ENCODE data around the gene CELSR2. TPM values are rescaled to one million over a fixed set of nuclear protein-coding genes. Genes with fewer than 3 reads are reported as not detected.

Gene CELSR2
- total RNA-seq, 2 experiments from 2014 or later = 2.7 to 3.1 TPM

GRCh38 chr1:109275706-109276345, 26.5 kb downstream of the CELSR2 start:
- intact Hi-C loops (cut with micrococcal nuclease) = loop anchor here (2.0 to 5.0 kb wide), 2 partner anchors 123 to 256 kb away; no protein-coding TSS in a partner anchor
- Mint-ChIP-seq H3K4me1 (ENCODE audit: low read depth) (peaks cover 4% of the 10 kb centered on the region), H3K9me3 (no peaks in the 10 kb centered on the region)

GRCh38 chr1:109277434-109278204, 28.3 kb downstream of the CELSR2 start:
- intact Hi-C loops (cut with micrococcal nuclease) = loop anchor here (2.0 to 5.0 kb wide), 2 partner anchors 121 to 255 kb away; no protein-coding TSS in a partner anchor
- ATAC-seq = peak; percentile 97
- Mint-ChIP-seq H3K4me3 (no peak overlapping the region), H3K9me3 (no peaks in the 10 kb centered on the region), H3K27ac (no peak overlapping the region), H3K36me3 (ENCODE audit: low read depth) (no peaks in the 10 kb centered on the region), H3K27me3 (no peaks in the 10 kb centered on the region), H3K4me1 (ENCODE audit: low read depth) (peaks cover 6% of the 10 kb centered on the region)
- ChIA-PET CTCF (interaction anchor here (0.6 to 5.0 kb wide), 29 partner anchors 14 to 440 kb away, joined by 3 to 123 read pairs (median 4); partner anchors contain the start of genes MYBPHL, SARS1 and SORT1), POLR2A (interaction anchor here (0.9 kb wide), 1 partner anchor 121 kb away, joined by 4 read pairs; no protein-coding TSS in a partner anchor)
- DNase-seq = peak; percentile 86
- TF ChIP-seq CTCF (IDR thresholded peaks at IDR 0.05) = peak; percentile 88

More at GRCh38 chr1:109275706-109276345, 26.5 kb downstream of the CELSR2 start:
- DNase-seq (no peak), ATAC-seq (no peak)
- no peaks in the 10 kb centered on the region for H3K36me3 Mint-ChIP-seq (ENCODE audit: low read depth)
- ChIA-PET CTCF (interaction anchor here (1.0 to 5.0 kb wide), 7 partner anchors 9 to 283 kb away, joined by 3 to 123 read pairs (median 18); partner anchors contain the start of gene SORT1), POLR2A (no interaction called here)
- no peak for TF ChIP-seq CTCF (IDR thresholded peaks at IDR 0.05)
- H3K27ac Mint-ChIP-seq = no peak overlapping the region
- no peak overlapping the region for H3K4me3 Mint-ChIP-seq
- no peaks in the 10 kb centered on the region for H3K27me3 Mint-ChIP-seq

DNA sequence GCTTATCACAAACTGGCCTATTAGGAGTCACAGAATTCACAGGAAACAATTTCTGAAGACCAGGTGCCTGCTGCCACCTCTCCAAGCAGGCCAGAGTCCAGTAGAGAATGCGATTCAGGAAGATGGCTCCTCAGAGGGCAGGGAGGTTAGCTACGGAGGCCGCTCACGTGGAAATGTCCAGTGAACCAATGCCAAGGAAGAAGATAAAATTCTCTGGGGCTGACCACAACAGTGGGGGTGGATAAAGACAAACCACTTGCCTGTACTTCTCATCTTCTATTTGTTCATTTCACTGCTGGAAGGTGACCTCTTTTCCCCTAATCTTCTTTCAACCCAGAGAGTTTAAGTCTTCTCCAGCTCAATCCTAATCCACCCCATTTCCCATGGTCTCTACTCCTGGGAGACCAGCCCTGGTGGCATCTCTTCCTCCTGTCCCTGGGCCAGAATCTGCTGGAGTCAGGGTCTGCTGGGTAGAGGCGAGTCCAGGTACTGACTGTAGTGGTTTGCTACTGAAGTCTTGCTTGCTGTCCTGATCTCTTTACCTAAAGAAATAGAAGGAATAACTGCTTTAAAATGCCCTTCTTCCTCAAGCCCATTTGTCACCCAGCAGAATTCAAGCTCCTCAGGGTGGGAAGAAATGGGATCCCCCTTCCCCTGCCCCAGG, 30.4 kb downstream of the CELSR2 start:
- TF ChIP-seq CTCF (IDR thresholded peaks at IDR 0.05) = no peak
- CTCF ChIA-PET = interaction anchor here (0.9 to 5.0 kb wide), 7 partner anchors 55 to 306 kb away, joined by 3 to 123 read pairs (median 4); partner anchors contain the start of gene SORT1
- POLR2A ChIA-PET = interaction anchor here (0.5 to 1.5 kb wide), 3 partner anchors 38 to 144 kb away, joined by 3 read pairs; no protein-coding TSS in a partner anchor
- no peak overlapping the region for H3K27ac Mint-ChIP-seq
- H3K27me3 Mint-ChIP-seq = no peaks in the 10 kb centered on the region
- no peak overlapping the region for H3K4me3 Mint-ChIP-seq
- no peaks in the 10 kb centered on the region for H3K36me3 Mint-ChIP-seq (ENCODE audit: low read depth)
- H3K9me3 Mint-ChIP-seq = no peaks in the 10 kb centered on the region
- no peak for ATAC-seq
- DNase-seq = no peak
- peaks cover 15% of the 10 kb centered on the region for H3K4me1 Mint-ChIP-seq (ENCODE audit: low read depth)
- intact Hi-C loops (cut with micrococcal nuclease) = loop anchor here (5.0 kb wide), 1 partner anchor 253 kb away; no protein-coding TSS in a partner anchor

DNA sequence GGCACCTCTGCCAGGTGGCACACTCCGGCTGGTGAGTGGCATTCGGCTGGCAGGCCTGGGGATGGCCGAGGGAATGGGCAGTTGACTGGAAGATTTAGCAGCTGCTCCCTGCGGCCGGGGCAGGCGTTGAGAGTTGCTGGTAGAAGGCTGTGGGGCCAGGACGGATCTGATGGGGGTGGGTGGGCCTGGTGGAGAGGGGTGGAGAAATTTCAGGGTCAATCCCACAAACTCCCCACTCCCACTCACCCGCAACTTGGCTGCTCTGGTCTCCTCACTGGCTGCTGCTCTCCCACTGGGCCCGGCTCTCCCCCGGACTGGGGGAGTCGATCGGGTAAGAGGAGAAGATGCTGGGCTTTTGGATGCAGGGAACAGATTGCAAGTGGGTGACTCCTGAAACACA, 31.5 kb downstream of the CELSR2 start:
- POLR2A ChIA-PET = no interaction called here
- H3K9me3 Mint-ChIP-seq = no peaks in the 10 kb centered on the region
- peaks cover 15% of the 10 kb centered on the region for H3K4me1 Mint-ChIP-seq (ENCODE audit: low read depth)
- H3K4me3 Mint-ChIP-seq = no peak overlapping the region
- DNase-seq (no peak), ATAC-seq (no peak)
- H3K27ac Mint-ChIP-seq = no peak overlapping the region
- no peaks in the 10 kb centered on the region for H3K27me3 Mint-ChIP-seq
- CTCF ChIA-PET = interaction anchor here (3.3 kb wide), 1 partner anchor 119 kb away, joined by 52 read pairs; the partner anchor contains the start of gene SORT1
- intact Hi-C loops (cut with micrococcal nuclease) = no loop called here
- TF ChIP-seq CTCF (IDR thresholded peaks at IDR 0.05) = no peak
- H3K36me3 Mint-ChIP-seq (ENCODE audit: low read depth) = no peaks in the 10 kb centered on the region

All from activated CD8-positive, alpha-beta T cell treated with anti-CD3 and anti-CD28 coated beads for 36 hours (primary cell).